SK-N-MC (cell line): ENCODE measurements around the gene TRIM13.

Source experiments
- EZH2 ChIP-seq: fragments of 200-600 bp; sonication (generic); IDR thresholded peaks from one replicate; pipeline ENCODE4 v1.6.1; 2017; ENCODE audit warnings: antibody characterized with exemption
- FOXP2 ChIP-seq: optimal IDR thresholded peaks from 2 replicates; pipeline ENCODE3; 2011; ENCODE audit warnings: mild to moderate bottlenecking, moderate library complexity; ENCODE audit not compliant: insufficient read depth; ENCODE audit errors: extremely low read length, control extremely low read depth
- POLR2AphosphoS5 ChIP-seq: IDR thresholded peaks from 2 replicates; pipeline ENCODE4 v1.6.1; 2012; ENCODE audit warnings: mild to moderate bottlenecking, low read depth, low read length, borderline replicate concordance

DNA sequence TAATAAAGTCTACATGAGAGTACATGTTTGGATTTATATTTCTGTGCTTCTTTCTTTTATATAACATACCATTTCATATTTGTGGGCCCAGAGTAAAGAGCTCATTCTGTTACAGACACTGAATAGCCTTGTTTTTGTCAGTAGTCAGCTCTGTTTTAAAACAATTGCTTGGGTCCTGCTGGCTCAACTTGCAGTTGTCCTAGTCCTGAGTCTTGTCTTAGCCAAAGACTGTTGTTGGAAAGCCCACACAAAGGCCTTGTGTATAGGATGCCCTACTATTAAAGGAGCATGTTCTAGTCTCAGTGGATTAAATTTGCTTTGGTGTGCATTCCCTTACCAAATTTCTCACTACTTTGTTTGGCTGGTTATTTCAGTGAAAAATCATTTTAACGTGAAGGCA, 14.6 kb downstream of the TRIM13 start:
- TF ChIP-seq EZH2 = no peak
- TF ChIP-seq POLR2AphosphoS5 = no peak
- TF ChIP-seq FOXP2 = no peak
